HG03439 (cell line): Measurements from ENCODE around the gene NPAS3.

Experiments used
- ATAC-seq: cut with Tn5 transposase; IDR thresholded peaks from one replicate; pipeline ENCODE4 v1.9.1; 2021; ENCODE audit warnings: mild to moderate bottlenecking, moderate library complexity; ENCODE audit not compliant: unreplicated experiment

Gene NPAS3

GRCh38 chr14:33163109-33163508 lies 224.4 kb downstream of the NPAS3 start:
- ATAC-seq = no peak

- no peak for ATAC-seq
Observed at GRCh38 chr14:33163600-33163999, 224.9 kb downstream of the NPAS3 start.

GRCh38 chr14:33165144-33165925 lies 226.7 kb downstream of the NPAS3 start:
- no peak for ATAC-seq

GRCh38 chr14:33165926-33166289 lies 227.2 kb downstream of the NPAS3 start:
- no peak for ATAC-seq

- no peak for ATAC-seq
Observed at GRCh38 chr14:33175951-33176350, 237.3 kb downstream of the NPAS3 start.

DNA sequence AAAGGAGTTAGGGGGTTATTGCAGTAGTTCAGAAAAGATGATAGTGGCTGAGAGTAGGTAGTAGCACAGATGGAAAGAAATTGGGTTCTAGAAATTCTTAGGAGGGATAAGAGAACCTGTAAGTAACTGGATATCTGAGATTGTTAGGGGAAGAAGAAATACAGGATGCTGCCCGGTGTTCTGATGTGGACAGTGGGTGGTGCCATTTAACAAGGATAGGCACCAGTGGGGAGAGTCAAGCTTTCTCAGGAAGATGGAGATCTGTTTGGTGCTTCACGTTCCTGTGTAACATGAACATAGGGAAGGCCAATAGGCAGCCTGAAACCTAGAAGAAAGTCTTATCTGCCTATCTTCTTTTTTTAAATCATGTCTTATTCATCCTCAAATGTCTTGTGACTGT lies 245.9 kb downstream of the NPAS3 start:
- no peak for ATAC-seq

- ATAC-seq = no peak
Observed at GRCh38 chr14:33186656-33187055, 248.0 kb downstream of the NPAS3 start.

- ATAC-seq = no peak
Observed at GRCh38 chr14:33188880-33189279, 250.2 kb downstream of the NPAS3 start.

DNA sequence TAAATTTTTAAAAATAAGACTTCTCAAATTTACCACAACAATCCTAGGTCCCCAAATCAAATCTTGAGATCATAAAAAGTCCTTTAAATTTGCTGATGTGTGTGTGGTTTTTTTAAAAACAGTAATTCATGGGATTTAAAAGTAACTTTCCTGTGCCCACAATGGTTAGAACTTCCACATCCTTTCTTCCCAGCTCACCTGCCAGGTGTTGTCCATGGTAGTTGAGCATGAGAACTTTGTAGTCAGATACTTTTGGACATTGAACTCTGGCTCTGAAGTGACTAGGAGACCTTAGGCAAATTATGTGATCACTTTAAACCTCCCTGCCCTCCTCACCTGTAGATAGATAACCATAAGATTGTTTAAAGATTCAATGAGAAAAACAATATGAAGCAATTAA lies 253.2 kb downstream of the NPAS3 start:
- no peak for ATAC-seq

DNA sequence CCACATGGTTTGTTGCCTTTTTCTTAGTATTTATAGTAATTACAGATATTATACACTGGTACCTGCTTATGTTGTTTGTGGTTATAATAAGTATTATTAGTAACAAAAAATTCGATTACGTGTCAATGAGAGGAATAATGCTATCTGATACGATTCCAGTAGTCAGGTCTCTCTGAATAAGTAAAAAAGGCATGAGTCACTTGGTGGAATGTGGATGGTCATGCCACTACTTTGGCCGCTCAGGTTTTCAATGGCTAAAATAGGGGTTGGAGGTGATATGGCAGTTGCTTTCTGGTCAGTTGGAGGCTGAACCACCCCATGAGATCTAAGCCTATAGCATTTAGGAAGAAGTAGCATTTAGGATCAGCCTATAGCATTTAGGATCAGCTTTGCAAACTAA lies 255.9 kb downstream of the NPAS3 start:
- no peak for ATAC-seq

DNA sequence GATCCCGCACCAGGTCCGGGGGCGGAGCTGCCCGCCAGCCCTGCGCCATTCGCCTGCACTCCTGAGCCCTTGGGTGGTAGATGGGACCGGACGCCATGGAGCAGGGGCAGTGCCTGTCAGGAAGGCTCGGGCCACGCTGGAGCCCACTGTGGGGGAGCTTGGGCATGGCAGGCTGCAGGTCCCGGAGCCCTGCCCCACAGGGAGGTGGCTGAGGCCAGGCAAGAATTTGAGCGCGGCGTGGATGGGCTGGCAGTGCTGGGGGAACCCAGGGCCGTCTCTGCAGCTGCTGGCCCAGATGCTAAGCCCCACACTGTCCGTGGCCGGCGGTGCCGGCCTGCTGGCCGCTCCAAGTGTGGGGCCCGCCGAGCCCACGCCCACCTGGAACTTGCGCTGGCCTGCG lies 260.0 kb downstream of the NPAS3 start:
- no peak for ATAC-seq

DNA sequence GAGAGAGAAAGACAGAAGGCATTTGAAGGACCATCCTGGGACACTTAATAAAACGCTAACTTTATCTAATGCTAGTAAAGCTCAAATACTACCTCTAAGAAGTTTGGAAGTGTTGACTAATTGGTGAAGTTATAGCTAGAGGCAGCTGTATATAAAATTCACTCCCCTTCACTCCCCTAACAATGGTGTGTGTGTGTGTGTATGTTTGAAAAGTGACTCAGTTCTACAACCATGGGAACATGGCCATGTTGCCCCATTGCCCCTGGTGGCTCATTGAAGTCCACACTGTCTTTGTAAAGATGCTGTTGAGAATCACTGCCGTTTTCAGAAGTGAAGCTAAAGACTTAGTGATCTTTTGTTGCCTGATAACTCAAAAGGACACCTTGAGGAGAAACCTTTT lies 262.4 kb downstream of the NPAS3 start:
- ATAC-seq = no peak

DNA sequence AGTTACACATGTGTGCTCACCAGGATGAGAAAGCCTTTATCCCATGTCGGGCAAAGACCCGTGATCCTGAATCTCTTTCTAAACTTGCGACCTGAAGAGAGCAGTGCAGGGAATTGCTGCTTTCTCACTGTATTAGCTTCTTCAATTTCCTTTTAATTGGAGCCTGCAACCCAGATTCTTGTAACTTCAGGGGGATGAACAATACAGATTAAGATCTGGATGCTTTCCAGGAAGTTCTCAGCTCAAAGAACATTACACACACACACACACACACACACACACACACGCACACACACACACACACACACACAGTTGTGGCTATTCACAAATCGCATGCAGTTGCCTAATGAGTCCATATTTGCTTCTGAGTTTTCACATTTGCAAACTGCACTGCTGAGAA lies 268.3 kb downstream of the NPAS3 start:
- ATAC-seq = no peak

DNA sequence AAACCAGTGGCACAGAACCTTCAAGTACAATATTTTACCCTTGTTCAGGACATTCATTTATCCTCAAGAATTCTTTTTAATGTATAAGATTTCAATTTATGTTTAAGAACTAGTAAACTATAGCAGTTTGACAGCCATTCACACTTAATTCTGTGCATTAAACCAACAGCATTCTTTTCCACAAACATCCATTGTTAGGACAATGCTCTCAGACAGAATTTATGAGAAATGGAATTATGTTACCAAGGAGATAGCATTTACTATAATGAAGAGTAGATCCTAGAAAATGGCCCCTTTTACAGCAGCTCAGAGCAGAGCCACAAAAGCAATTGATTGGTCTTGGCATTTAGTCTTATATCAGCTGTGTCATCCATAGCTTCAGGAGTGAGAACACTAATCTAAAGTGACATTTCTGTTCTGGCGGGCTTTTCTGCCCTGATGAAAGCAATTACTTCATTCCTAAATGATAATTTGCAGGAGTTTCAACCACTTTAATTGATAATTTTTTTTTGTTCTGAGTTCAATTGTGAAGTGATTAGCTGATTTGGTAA lies 268.9 kb downstream of the NPAS3 start:
- no peak for ATAC-seq

GRCh38 chr14:33210311-33210710 lies 271.6 kb downstream of the NPAS3 start:
- no peak for ATAC-seq

DNA sequence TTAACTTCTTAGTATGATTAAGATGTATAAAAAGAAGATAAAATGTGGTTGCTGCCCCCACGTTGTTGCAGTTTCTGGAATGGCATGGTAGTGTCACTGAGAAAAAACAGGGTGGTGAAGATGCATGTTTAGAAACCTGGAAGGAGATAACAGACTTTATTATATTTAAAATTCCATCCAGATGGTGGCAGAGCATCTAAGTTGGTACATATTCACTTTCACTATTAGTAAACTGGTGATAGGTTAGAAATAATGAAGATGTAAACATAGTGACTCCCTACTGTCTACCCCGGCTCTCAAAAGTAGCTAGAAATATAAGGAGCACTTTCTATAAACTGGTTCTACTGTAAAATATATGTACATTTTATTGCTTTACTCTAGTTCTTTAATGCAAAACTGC lies 279.3 kb downstream of the NPAS3 start:
- no peak for ATAC-seq

DNA sequence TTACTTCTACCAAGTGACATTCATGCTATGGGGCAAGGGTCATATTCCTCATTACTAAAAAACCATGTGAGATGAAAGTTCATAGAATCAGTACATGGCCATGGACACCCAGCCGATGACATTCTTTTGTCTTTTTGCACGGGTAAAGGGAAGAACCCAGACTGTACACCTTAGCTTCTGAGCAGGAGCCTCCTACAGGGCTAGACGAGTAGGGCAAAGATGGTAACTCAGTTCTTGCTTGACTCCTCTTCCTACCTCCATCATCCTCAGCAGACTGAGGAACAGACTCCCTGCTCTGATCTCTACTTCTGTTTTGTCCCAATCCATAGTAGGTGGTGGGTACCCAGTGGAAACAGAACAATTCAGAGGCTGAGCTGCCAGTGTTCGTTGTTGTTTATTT lies 281.3 kb downstream of the NPAS3 start:
- ATAC-seq = no peak

GRCh38 chr14:33229269-33229929 lies 290.7 kb downstream of the NPAS3 start:
- ATAC-seq = no peak

DNA sequence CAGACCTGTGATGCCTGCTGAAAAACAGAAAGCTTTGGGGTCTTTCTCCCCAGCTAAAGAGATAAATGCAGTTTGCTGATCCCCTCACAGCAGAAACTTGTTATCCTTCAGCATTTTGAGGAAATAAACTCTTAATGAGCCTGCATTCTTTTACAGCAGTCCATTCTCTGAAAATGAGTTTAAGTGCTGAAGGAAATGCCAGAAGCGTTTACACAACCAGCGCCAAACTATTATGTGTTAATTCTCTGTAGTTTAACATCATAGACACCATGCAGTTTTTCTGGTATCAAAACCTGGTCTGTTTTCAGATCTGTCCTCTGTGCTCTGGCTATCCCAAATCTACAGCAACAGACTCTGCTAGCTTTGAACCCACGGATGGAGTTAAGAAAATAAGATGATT lies 291.3 kb downstream of the NPAS3 start:
- no peak for ATAC-seq

DNA sequence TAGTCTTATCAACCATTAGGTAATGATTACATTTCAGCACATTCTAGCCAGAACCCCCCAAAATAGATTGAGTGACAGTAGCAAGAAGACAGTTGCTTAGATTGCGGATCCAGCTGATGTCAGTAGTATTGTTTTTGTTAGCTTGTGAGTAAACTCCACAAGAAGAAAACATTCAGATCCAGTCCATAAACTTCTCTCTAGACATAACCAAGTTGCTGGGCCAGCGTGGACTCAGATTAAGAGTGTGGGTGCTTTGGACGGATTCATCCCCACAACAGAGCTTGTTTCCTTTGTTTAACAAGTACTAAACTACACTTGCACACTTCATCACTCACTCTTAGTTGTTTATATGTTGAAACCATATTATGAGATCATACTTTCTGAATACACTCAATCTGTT lies 293.4 kb downstream of the NPAS3 start:
- no peak for ATAC-seq

GRCh38 chr14:33237115-33237740 lies 298.5 kb downstream of the NPAS3 start:
- ATAC-seq = no peak

DNA sequence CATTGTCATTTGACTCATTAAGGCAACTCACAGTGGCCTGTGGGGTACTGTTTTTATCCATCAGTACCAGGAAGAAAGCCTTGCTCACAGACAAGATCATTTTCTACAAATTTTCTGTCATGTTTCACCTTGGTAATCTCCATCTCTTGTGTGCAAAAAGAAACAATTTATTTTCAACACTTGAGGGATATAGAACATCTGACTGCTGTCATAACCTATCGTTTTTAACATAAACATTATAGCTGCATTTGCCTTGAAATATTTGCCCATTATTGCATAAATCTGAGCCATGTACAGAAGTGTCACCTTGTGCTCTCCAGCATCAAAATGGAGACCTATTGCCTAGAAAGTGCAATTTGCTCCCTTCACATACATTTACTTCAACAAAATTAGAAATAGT lies 300.8 kb downstream of the NPAS3 start:
- no peak for ATAC-seq
